GM12892 (cell line): ENCODE results near the gene RAB11FIP2.

Experiments used
- POLR2A ChIP-seq: IDR thresholded peaks from 2 replicates; pipeline ENCODE4 v1.6.1; 2011; ENCODE audit warnings: low read depth, low read length, control low read depth
- POLR2AphosphoS5 ChIP-seq: IDR thresholded peaks from 2 replicates; pipeline ENCODE4 v1.6.1; 2011; ENCODE audit warnings: low read depth, low read length, control low read depth
- TAF1 ChIP-seq: IDR thresholded peaks from 2 replicates; pipeline ENCODE4 v1.6.1; 2011; ENCODE audit warnings: low read depth, mild to moderate bottlenecking, control low read depth, low read length, borderline replicate concordance

DNA sequence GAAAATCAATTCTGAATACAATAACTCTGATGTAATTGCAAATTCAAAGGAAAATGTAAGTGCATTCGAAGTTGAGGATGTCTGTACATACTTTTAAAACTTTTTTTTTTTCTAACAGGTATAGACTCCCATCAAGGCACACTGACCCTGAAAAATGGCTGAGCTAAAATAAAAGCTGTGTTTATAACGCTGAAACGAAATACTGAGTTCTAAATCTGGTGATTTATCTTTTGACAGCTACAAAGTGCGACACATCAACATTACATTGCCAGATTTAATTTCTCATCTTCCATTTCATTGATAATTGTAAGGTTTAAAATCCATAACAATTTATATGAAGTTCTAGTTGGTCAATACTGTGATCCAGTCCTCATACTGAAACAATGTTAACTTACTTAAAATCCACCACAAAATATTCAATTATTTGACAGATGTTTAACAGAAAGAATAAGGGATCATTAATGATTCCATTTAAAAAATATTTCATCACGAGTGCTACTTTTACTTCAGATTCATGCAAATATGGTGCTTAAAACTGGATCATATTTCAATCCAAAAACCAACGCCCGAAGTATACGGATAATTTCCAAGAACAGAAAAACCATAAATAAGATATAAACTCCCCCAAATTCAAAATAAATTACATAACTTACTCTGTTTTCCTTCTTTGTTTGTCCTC lies 1.4 kb downstream of the RAB11FIP2 start:
- TF ChIP-seq TAF1, result no peak
- no peak for TF ChIP-seq POLR2AphosphoS5
- no peak for TF ChIP-seq POLR2A
